SW 1271 (cell line): Measurements from ENCODE around the gene ARF1.

Experiments used
- DNase-seq, 2 experiments: peaks; one replicate each; lab custom pipeline; 2025; lab: John Stamatoyannopoulos, UW

The ARF1 gene

GRCh38 chr1:228082214-228082917 lies at the start of gene ARF1:
Gene ARF1 (plus strand): TSS chr1:228082708. CDS start chr1:228097115, 14,407 bp downstream.
- DNase-seq, result peak; percentile 38 to 75

GRCh38 chr1:228033376-228033775 lies 49.1 kb upstream of the ARF1 start:
- no peak for DNase-seq

- DNase-seq, result no peak
Observed at GRCh38 chr1:228034954-228035837, 47.3 kb upstream of the ARF1 start.

- DNase-seq, result no peak
Observed at GRCh38 chr1:228035844-228036243, 46.7 kb upstream of the ARF1 start.

GRCh38 chr1:228036701-228037231 lies 45.7 kb upstream of the ARF1 start:
- DNase-seq, result no peak

- DNase-seq, result no peak
Observed at GRCh38 chr1:228037401-228038386, 44.8 kb upstream of the ARF1 start.

GRCh38 chr1:228038387-228039005 lies 44.0 kb upstream of the ARF1 start:
- DNase-seq, result no peak

GRCh38 chr1:228039006-228039903 lies 43.3 kb upstream of the ARF1 start:
- DNase-seq, result no peak

- no peak for DNase-seq
Observed at GRCh38 chr1:228039986-228040385, 42.5 kb upstream of the ARF1 start.

GRCh38 chr1:228041316-228041715 lies 41.2 kb upstream of the ARF1 start:
- no peak for DNase-seq

GRCh38 chr1:228042508-228042907 lies 40.0 kb upstream of the ARF1 start:
- DNase-seq, result no peak

GRCh38 chr1:228043281-228043848 lies 39.1 kb upstream of the ARF1 start:
- DNase-seq, result no peak

- DNase-seq, result no peak
Observed at GRCh38 chr1:228044961-228045360, 37.5 kb upstream of the ARF1 start.

- no peak for DNase-seq
Observed at GRCh38 chr1:228045405-228045804, 37.1 kb upstream of the ARF1 start.

GRCh38 chr1:228045871-228046270 lies 36.6 kb upstream of the ARF1 start:
- no peak for DNase-seq

- no peak for DNase-seq
Observed at GRCh38 chr1:228046421-228047182, 35.9 kb upstream of the ARF1 start.

- no peak for DNase-seq
Observed at GRCh38 chr1:228047183-228047466, 35.4 kb upstream of the ARF1 start.

GRCh38 chr1:228048120-228048519 lies 34.4 kb upstream of the ARF1 start:
- no peak for DNase-seq

GRCh38 chr1:228048659-228049298 lies 33.7 kb upstream of the ARF1 start:
- no peak for DNase-seq
